B cell (primary cell): ENCODE results near the gene SLC25A51. TPM values are rescaled to one million over a fixed set of nuclear protein-coding genes. Genes with fewer than 3 reads are reported as not detected.

Experiments
- ATAC-seq: fragments of 200-7000 bp; cut with Tn5 transposase; one replicate; pipeline ENCODE4 v1.10.0; 2021; ENCODE audit warnings: low read depth, mild to moderate bottlenecking, moderate number of reproducible peaks, moderate library complexity
- CTCF ChIA-PET: fragments of 350-600 bp; sonication (Branson Sonifier 250); formaldehyde crosslinking; loops from one replicate; lab custom pipeline; 2021; ENCODE audit warnings: antibody characterized with exemption, inconsistent platforms; lab: Charles Lee
- POLR2A ChIA-PET: fragments of 350-600 bp; sonication (Branson Sonifier 250); formaldehyde crosslinking; loops from one replicate; lab custom pipeline; 2021; ENCODE audit warnings: antibody characterized with exemption; lab: Charles Lee
- DNase-seq: peaks from one replicate; pipeline ENCODE4 v3.0.0; 2013
- H2AFZ ChIP-seq: 2 replicates; pipeline ENCODE4 v1.6.1; 2012; ENCODE audit warnings: mild to moderate bottlenecking, low read depth, low read length; ENCODE audit not compliant: insufficient read depth, poor library complexity, severe bottlenecking
- H3K27ac ChIP-seq, 2 donors: 1 replicate in 1 of 2; 2 replicates in 1 of 2; pipeline ENCODE4 v1.5.1; 2012 to 2013; ENCODE audit warnings: low read length in 2 of 2, mild to moderate bottlenecking in 2 of 2, moderate library complexity in 1 of 2
- H3K27me3 ChIP-seq, 4 experiments: fragments of 200-600 bp in 1 of 4; sonication (generic) in 1 of 4; replicated peaks in 1 of 4; 1 replicate in 2 of 4; 2 replicates in 2 of 4; pipeline versions ENCODE4 v1.6.1 to v1.7.0; 2013 to 2016; ENCODE audit warnings: low read length in 3 of 4, mild to moderate bottlenecking in 2 of 4, mixed read lengths in 1 of 4, moderate library complexity in 1 of 4; ENCODE audit not compliant: insufficient read depth in 4 of 4, control insufficient read depth in 3 of 4; ENCODE audit errors: control extremely low read depth in 1 of 4
- H3K36me3 ChIP-seq, 2 experiments: replicated peaks in 1 of 2; 1 replicate in 1 of 2; 2 replicates in 1 of 2; pipeline versions ENCODE4 v1.6.1 to v1.7.1; 2013; ENCODE audit warnings: low read length in 1 of 2; ENCODE audit not compliant: insufficient read depth in 2 of 2, control insufficient read depth in 1 of 2; ENCODE audit errors: control extremely low read depth in 1 of 2, extremely low read depth in 1 of 2
- H3K4me1 ChIP-seq, 2 donors: fragments of 200-600 bp in 1 of 2; sonication (generic) in 1 of 2; 1 replicate in 1 of 2; 2 replicates in 1 of 2; pipeline versions ENCODE4 v1.5.1 to v1.6.1; 2013 to 2017; ENCODE audit warnings: low read length in 2 of 2; ENCODE audit not compliant: control insufficient read depth in 2 of 2, insufficient read depth in 2 of 2
- H3K4me2 ChIP-seq: replicated peaks from 2 replicates; pipeline ENCODE3; 2012; ENCODE audit warnings: mild to moderate bottlenecking, low read depth, low read length; ENCODE audit not compliant: poor library complexity, severe bottlenecking
- H3K4me3 ChIP-seq, 5 experiments: fragments of 200-600 bp in 1 of 5; sonication (generic) in 1 of 5; 1 replicate in 3 of 5; 2 replicates in 2 of 5; pipeline versions ENCODE4 v1.5.1 to v1.7.0; 2011 to 2016; ENCODE audit warnings: low read length in 4 of 5, mild to moderate bottlenecking in 4 of 5, low read depth in 2 of 5, control low read depth in 1 of 5, moderate library complexity in 1 of 5; ENCODE audit not compliant: insufficient read depth in 1 of 5; ENCODE audit errors: control extremely low read depth in 1 of 5, extremely low read depth in 1 of 5
- H3K79me2 ChIP-seq: fragments of 200-600 bp; sonication (generic); one replicate; pipeline ENCODE4 v1.6.0; 2016; ENCODE audit warnings: low read length; ENCODE audit not compliant: control insufficient read depth, insufficient read depth
- H3K9ac ChIP-seq: fragments of 200-600 bp; sonication (generic); 2 replicates; pipeline ENCODE4 v1.6.1; 2017; ENCODE audit warnings: mild to moderate bottlenecking, low read length, moderate library complexity
- H3K9me3 ChIP-seq, 3 donors: one replicate each; pipeline versions ENCODE4 v1.6.1 to v1.7.1; 2013; ENCODE audit warnings: low read length in 2 of 3; ENCODE audit not compliant: control insufficient read depth in 2 of 3, insufficient read depth in 1 of 3; ENCODE audit errors: control extremely low read depth in 1 of 3
- H4K20me1 ChIP-seq: 2 replicates; pipeline ENCODE4 v1.6.0; 2012; ENCODE audit warnings: mild to moderate bottlenecking, low read length; ENCODE audit not compliant: insufficient read depth, control insufficient read depth, poor library complexity, severe bottlenecking
- H3K27ac Mint-ChIP-seq: one replicate; pipeline ENCODE4 v1.8.0; 2021; ENCODE audit warnings: mixed read lengths
- H3K27me3 Mint-ChIP-seq: one replicate; pipeline ENCODE4 v1.8.0; 2021; ENCODE audit warnings: mixed read lengths
- H3K4me1 Mint-ChIP-seq: one replicate; pipeline ENCODE4 v1.8.0; 2021; ENCODE audit warnings: mixed read lengths
- H3K4me3 Mint-ChIP-seq: one replicate; pipeline ENCODE4 v1.8.0; 2021; ENCODE audit warnings: mixed read lengths
- H3K9me3 Mint-ChIP-seq: one replicate; pipeline ENCODE4 v1.8.0; 2022; ENCODE audit warnings: mixed read lengths; ENCODE audit not compliant: insufficient read depth
- CTCF ChIP-seq: fragments of 200-600 bp; IDR thresholded peaks from one replicate; pipeline ENCODE4 v1.8.0; 2022; ENCODE audit warnings: antibody characterized with exemption, mild to moderate bottlenecking
- EZH2 ChIP-seq: IDR thresholded peaks from 2 replicates; pipeline ENCODE4 v1.6.1; 2012; ENCODE audit warnings: borderline replicate concordance, low read depth, mild to moderate bottlenecking, moderate library complexity, low read length; ENCODE audit not compliant: insufficient read depth, poor library complexity, severe bottlenecking
- WGBS: methylation state at CpG from one replicate; pipeline ENCODE4 v1.1.5; 2013; ENCODE audit warnings: missing lambda C conversion rate; ENCODE audit not compliant: insufficient coverage; 5-methylcytosine and 5-hydroxymethylcytosine counted together
- intact Hi-C: fragments of 100-400 bp; cut with micrococcal nuclease; formaldehyde crosslinking; loops from one replicate; pipeline ENCODE4 v1.10.0; 2022
- polyA plus RNA-seq: library from polyadenylated mRNA; depleted of rRNA; stranded (reverse); fragments of >200 nt; gene quantifications from 2 replicates; pipeline ENCODE4 v1.2.3, GENCODE V29; 2012
- total RNA-seq, 2 donors: library from RNA; stranded (reverse); fragments of 120-200 nt in 1 of 2; gene quantifications; 1 replicate in 1 of 2; 2 replicates in 1 of 2; pipeline versions ENCODE4 v1.2.3 to v1.2.4, GENCODE V29; 2013 to 2022

Gene SLC25A51
- total and polyA plus RNA-seq, 2 donors (not counting 1 experiment from before 2014, with no cell fraction given) = 12.9 to 27.8 TPM

GRCh38 chr9:37920471-37921167 is 16.7 kb upstream of the SLC25A51 start:
- Mint-ChIP-seq H3K4me1 (no peaks in the 10 kb centered on the region), H3K9me3 (no peaks in the 10 kb centered on the region), H3K27me3 (no peaks in the 10 kb centered on the region), H3K4me3 (no peak overlapping the region), H3K27ac (no peak overlapping the region)
- intact Hi-C loops = no loop called here
- no peak for DNase-seq
- ChIA-PET CTCF (no interaction called here), POLR2A (no interaction called here)
- WGBS = 94% methylated on average over 5 of the region's 5 CpGs
- ATAC-seq = peak; percentile 31
- Histone ChIP-seq H2AFZ (no peak overlapping the region), H3K4me1 (no peaks in the 10 kb centered on the region), H3K9ac (no peak overlapping the region), H4K20me1 (no peaks in the 10 kb centered on the region), H3K79me2 (no peaks in the 10 kb centered on the region), H3K27ac (no peak overlapping the region), H3K27me3 (no peaks in the 10 kb centered on the region), H3K4me2 (no peak overlapping the region), H3K9me3 (no peaks in the 10 kb centered on the region), H3K36me3 (no peaks in the 10 kb centered on the region), H3K4me3 (no peak overlapping the region)
- TF ChIP-seq EZH2 (no peak), CTCF (no peak)

GRCh38 chr9:37919956-37920335 is 16.0 kb upstream of the SLC25A51 start:
- intact Hi-C loops = no loop called here

More at GRCh38 chr9:37919956-37920335, 16.0 kb upstream of the SLC25A51 start:
- Histone ChIP-seq H3K9ac (no peak overlapping the region), H3K36me3 (no peaks in the 10 kb centered on the region), H3K9me3 (no peaks in the 10 kb centered on the region), H3K4me1 (no peaks in the 10 kb centered on the region), H2AFZ (no peak overlapping the region), H3K27me3 (no peaks in the 10 kb centered on the region), H4K20me1 (no peaks in the 10 kb centered on the region), H3K27ac (no peak overlapping the region), H3K79me2 (no peaks in the 10 kb centered on the region), H3K4me3 (no peak overlapping the region), H3K4me2 (no peak overlapping the region)
- H3K4me3 Mint-ChIP-seq = no peak overlapping the region
- 98% methylated on average over 6 of the region's 6 CpGs for WGBS
- no peaks in the 10 kb centered on the region for H3K27me3 Mint-ChIP-seq
- no peak overlapping the region for H3K27ac Mint-ChIP-seq
- CTCF ChIA-PET = no interaction called here
- ATAC-seq = no peak
- no peak for DNase-seq
- H3K9me3 Mint-ChIP-seq = no peaks in the 10 kb centered on the region
- H3K4me1 Mint-ChIP-seq = no peaks in the 10 kb centered on the region
- POLR2A ChIA-PET = no interaction called here
- TF ChIP-seq EZH2 = no peak
- TF ChIP-seq CTCF = no peak
